Dermis blood vessel endothelial cell (primary cell): ENCODE results near the gene TM2D3. TPM values are rescaled to one million over a fixed set of nuclear protein-coding genes. Genes with fewer than 3 reads are reported as not detected.

Experiments
- DNase-seq: peaks from one replicate; pipeline ENCODE4 v3.0.0; 2010
- total RNA-seq: library from RNA; depleted of rRNA; stranded (reverse); fragments of >200 nt; gene quantifications from 2 replicates; pipeline ENCODE4 v1.2.3, GENCODE V29; 2014

The TM2D3 gene
- total RNA-seq, 1 donor from 2014 or later, result 44.4 TPM

DNA sequence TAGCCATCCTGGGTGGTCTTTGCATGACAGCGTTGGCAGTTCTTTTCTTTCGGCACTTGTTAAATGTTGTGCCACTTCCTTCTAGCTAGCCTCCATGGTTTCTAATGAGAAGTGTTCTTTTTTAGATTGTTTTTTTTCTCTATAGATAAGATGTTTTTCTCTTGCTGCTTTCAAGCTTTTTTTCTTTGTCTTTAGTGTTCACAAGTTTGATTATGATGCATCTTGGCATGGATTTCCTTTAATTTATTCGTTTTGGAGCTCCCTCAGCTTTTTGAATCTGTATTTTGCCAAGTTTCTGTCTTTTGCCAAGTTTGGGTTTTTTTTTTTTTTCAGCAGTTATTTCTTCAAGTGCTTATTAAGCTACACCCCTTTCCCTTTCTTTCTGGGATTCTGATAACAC, 53.1 kb downstream of the TM2D3 start:
- DNase-seq, result no peak

DNA sequence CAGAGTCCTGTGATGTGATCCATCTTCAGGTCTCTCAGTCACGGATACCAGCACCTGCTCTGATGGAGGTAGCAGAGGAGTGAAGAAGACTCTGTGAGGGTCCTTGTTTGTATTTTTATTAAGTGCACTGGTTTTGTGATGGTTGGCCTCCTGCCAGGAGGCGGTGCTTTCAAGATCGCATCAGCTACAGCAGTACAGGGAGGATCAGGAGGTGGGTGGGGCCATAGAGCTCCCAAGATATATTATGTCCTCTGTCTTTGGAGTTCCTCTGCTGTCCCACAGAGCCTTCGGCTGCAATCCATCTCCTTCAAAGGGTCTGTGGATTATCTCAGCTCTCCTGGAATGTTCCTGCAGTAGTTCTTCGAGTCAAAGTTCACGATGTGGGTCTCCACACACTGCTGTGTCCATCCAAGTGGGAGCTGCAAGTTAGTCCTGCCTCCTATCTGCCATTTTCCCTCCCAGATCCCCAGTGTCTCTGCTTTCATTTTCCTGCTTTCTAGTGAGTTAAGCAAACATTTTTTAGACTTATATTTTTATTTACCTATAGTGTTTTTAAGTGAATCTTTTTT, 54.7 kb downstream of the TM2D3 start:
- DNase-seq, result no peak

DNA sequence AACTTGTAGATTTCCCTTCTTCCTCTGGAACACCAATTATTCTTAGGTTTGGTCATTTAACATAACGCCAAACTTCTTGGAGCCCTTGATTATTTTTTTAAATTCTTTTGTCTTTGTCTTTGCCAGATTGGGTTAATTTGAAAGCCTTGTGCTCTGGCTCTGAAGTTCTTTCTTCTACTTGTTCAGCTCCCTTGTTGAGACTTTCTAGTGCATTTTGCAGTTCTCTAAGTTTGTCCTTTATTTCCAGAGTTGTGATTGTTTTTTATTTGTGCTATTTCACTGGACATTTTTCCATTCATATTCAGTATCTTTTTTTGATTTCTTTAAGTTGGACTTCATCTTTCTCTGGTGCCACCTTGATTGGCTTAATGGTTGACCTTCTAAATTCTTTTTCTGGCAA, 55.5 kb downstream of the TM2D3 start:
- no peak for DNase-seq

Other genes starting within 250 kb of the TM2D3 start
- gene PCSK6, start 162.7 kb downstream of the TM2D3 start, total RNA-seq, result 24.0 and 24.8 TPM in 2 replicates
- 10.4 and 11.4 TPM in 2 replicates for gene TARS3, start 72.1 kb upstream of the TM2D3 start, total RNA-seq
- gene OR4F6, start 151.1 kb upstream of the TM2D3 start, total RNA-seq, result not detected in 2 replicates
- not detected in 2 replicates for gene OR4F15, start 159.8 kb upstream of the TM2D3 start, total RNA-seq